ENCODE measurements around the gene PRUNE2. TPM values are rescaled to one million over a fixed set of nuclear protein-coding genes. Genes with fewer than 3 reads are reported as not detected.

The PRUNE2 gene
- polyA plus RNA-seq, 1 donor, result 16.4 TPM

DNA sequence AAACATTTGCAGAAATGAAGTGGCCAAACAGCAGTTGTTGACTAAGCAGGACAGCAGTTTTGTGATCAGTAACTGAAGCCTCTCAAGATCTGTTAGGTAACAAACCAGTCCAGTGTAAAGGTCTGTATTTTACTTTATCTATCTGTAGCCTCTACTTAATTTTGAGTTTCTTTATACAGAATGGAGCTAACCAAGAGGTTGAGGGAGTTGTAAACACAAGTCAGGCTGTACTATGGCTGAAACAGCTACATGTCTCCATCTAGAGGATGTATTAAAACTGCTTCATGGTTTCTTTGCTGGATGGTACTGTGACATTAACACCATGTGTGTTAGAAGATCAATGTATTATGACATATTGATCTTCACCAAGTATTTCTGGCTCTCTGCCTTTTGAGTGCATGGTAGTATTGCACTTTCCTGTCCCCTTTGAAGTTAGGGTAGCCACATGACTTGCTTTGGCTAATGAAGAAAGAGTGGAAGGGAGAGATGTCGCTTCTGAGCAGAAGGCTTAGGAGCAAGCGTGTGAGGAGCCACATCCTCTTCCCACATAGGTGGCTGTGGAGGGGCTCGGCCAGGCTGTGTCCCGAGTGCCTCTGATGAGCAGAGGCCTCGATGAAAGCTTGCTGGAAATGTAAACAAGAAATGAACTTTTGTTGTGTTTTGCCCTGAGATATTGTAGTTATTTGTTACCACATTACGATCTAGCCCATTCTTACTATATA is 247.2 kb downstream of the PRUNE2 start:
- peak; percentile 57 for DNase-seq

DNA sequence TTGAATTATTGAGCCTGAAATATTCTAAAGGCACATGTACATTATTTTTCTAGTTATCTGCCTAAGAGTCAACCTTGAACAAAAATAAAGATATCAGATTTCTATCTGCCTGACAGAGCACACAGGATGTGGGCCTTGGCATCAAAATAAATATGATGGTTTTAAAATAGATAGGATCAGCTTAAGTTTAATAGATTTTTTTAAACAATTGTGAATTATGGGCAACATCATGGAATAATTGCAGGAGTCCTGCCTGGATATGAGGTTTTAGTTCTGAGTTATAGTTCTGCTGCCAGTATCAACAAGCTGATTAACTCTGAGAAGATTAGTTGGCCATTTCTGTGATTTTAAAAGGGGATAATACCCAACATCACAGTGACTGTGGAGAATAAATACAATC is 248.6 kb downstream of the PRUNE2 start:
- no peak for DNase-seq

DNA sequence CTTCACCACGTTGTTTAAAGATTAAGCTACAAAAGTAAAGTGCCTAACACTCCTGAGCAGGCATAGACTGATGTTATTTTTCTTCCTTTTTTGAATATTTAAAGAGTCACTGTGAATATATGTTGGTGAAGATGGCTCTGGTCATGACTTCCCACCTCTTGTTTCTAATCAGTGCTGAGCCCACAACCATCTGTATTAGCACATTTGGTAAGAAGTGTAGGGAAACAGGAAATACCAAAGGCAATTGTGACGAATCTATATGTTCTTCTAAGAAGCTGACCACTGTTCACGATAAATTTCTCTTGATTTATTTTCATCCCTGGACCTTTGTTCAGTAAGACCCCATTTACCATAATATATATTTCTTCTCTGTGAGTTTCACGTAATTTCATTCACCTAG is 249.9 kb downstream of the PRUNE2 start:
- no peak for DNase-seq

DNA sequence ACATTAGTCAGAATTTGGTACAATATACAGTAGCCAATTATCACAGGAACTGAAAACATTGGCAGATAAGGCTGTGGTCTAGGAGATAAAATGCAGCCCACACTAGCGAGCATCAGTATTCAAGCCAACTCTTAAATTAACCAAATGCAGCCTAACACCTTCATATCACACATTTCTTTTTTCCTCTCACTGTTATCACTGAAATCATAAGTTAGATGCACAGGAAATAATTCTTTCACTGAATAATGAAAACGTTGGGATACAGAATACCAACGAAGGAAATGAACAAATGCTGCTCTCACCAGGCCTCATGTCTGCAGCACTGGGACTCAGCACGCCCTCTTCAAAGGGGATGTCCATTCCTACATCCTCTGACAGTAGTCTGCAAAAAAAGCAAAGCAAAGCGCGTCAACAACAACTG is 250.8 kb downstream of the PRUNE2 start:
- no peak for DNase-seq

DNA sequence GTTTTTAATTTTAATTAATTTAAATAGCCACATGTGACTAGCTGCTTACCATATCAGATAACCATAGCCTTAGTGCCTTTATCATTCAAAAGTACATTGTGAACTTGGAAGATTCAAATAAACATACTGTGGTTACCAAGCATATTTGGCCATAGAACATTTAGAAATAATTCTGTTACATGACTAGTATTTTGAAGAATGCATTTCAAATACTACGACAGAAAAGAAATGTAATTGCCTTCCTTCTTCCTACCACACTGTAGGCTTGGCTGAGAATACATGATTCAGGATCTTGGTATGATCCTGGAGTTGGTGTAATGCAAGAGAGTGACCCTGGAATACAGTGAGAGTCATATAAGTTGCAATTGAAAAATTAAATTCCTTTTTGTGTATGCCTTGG is 251.3 kb downstream of the PRUNE2 start:
- DNase-seq, result no peak

DNA sequence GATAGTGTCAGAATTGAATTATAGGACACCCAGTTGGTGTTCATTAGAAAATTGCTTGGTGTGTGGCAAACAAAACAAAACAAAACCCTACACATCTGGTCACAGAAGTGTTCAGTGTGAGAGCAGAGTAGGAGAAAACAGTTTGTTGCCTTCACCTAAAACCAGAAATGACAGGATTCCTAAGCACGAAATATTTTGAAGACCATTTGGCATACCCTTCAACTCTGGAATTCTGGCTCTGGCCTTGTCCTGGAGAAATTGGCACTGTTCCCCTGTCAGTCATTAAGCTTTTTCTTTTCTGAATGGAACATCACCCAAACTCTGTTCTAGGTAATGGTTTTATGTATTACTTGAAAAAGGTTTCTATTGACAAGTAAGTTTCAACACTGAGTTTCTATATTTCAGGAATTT is 251.9 kb downstream of the PRUNE2 start:
- DNase-seq, result no peak

DNA sequence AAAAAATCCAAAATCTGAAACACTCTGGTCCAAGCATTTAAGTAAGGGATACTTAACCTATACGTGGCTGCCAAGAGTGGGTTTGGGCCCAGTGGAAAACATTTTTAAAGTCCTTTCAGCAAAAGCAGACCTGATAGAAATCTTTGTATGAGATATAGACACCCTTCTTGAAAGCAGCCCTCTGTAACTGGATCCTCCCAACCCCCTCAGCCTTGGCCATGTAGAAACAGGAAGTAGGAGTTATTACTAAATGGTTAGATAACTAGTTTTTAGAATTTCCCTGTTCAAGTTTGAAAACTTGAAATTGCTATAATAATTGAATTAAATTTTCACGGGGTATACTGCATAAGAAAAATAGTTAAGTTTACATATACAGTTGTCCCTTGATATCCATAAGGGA is 253.0 kb downstream of the PRUNE2 start:
- DNase-seq, result no peak

DNA sequence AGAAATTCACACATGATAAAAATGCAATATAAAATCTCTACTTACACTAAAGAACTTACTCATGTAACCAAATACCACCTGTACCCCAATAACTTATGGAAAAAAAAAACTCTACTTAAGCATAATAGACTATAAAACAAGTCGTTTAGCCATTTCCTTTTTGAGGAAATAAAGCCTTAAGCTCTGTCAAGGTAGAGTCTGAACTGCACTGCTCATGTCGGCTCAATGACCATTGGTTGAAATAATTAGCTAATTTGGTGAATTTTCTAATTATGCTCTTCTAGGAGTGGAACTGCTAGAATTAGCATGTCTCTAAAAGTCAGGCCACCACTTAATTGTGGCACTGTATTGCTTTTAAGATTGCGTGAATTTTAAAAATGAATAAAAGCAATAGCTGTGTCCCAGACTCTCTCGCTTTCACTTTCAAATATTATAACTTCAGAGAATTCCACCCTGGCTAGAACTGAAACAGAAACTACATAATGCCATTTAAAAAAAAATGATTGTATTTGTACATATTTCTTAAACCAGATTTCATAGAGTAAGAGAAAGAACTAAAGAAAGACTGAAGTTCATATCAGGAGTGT is 254.7 kb downstream of the PRUNE2 start:
- DNase-seq, result no peak

DNA sequence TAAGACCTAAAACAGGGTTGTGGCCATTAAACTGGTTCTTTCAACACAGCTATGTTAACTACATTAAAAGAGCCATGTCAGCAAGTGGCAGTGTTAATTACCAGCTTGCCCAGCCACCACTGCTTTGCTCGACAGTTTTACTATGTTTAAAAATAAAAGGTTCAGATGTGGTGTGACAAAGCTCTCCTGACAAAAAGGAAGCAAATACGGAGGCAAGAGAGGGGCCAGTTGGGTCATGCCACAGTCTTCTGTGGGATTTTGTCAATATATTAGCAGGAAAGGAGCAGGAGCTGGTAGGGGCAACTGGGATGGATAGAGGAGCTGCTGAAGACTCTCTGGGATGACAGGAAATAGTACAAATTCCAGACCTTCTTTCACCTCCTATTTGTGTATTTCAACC is 255.2 kb downstream of the PRUNE2 start:
- DNase-seq, result no peak

DNA sequence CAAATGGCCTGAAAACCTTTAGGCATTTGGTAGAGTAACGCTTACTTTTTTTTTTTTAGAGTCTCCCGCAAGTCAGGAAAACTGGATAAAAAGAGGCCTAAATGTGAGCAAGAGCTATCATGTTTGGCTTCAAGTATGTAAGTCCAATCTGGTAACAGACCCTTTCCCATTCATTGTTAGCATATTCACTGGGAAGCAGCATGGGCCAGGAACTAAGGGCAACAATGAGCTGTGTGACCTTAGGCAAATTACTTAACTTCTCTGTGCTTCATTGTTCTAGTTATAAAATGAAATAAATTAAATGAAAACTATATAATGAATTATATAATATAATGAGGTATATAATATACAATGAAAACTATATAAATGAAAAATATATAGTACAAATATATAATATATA is 256.0 kb downstream of the PRUNE2 start:
- DNase-seq, result no peak

DNA sequence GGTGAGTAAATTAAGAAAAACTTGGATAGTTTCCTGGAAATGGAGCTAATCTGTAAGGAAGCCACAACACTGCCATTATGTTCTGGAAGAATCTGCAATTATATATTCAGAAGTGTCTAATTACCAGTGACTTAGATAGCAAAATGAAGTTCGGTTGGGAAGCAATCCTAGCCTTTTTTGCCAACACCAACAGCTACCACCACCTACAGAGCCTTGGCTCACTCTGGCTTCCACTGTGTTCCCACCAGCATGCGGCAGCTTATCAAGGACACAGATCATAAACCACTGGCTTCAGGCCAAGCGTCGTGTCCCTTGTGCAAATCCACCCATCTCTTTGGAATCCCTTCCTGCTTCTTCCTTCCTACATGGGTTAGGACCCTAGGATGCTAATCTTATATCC is 259.7 kb downstream of the PRUNE2 start:
- no peak for DNase-seq

DNA sequence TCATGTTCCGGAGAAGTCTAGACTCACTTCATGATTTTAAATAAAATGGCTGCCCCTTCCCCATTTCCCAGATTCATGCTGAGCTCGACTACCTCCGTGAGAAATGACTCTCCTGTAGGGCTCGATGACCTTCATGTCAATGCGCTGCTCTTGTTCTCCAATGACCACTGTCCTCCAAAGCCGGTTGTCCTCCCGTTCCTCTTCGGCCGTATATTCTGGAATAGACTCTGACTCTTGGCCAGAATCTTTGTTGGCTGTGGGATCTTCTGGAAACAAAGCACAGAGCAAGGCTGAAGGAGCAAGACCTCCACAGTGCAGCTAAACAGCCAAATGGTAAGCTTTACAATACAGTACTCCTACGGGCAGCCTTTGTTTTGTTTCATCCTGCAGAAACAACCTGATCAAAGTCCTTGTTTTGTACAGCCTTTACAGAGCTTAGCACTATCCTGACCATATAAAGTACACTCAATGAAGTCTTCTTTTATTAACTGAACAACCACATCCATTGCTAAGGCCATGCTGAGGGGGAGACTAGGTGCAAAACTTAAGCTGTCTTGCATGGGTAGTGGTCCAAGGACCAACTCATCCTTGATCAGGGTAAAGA is 261.2 kb downstream of the PRUNE2 start:
- no peak for DNase-seq

DNA sequence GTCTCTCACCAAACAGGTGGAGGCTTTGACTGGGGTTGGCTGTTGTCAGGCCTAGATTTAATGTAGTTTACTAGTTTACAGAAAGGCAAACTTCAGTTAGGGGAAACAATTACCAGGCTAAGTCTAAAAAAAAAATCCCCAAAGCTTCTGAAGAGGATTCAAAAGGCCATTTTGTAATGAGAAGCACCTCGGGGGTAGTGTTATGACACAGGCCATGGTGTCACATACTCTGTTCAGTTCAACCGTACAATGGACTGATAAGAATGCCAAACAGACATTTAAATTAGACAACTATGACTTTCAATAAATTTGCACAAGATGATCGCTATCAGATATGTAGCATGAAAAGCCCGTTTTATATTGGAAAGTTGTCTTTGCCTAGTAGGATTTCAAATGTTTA is 261.7 kb downstream of the PRUNE2 start:
- DNase-seq, result no peak

DNA sequence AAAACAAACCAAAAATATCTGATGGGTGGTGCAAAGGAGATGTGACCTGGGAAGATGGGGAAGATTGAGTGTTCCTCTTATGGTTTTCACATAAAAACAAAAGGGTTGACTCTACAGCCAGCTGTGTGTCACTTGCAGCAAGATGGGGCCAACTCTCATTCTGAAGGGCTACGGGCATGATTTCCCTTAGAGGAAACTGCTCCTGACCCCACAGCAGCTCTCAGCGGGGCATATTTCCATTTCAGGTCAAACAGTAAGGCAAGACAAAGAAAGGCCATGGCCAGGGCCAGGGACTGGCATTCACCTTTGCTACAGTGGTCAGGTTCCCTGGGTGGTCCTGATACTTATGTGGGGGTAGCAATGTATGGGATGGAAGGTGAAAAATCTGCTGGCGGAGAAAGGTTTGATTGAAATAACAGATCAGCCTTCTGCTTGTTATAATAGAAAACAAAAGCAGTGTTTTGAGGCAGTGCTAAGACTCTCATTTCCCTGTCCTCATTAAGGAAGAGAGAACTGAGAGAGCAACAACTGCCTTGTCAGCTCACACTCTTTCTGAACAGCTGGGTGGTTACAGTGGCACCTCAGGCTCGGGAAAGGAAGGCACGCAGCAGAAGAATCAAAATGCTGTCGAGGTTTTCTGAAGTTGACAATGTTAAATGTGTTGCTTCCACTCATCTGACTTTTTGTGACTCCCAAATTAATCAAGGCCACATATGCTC is 262.4 kb downstream of the PRUNE2 start:
- DNase-seq, result no peak

DNA sequence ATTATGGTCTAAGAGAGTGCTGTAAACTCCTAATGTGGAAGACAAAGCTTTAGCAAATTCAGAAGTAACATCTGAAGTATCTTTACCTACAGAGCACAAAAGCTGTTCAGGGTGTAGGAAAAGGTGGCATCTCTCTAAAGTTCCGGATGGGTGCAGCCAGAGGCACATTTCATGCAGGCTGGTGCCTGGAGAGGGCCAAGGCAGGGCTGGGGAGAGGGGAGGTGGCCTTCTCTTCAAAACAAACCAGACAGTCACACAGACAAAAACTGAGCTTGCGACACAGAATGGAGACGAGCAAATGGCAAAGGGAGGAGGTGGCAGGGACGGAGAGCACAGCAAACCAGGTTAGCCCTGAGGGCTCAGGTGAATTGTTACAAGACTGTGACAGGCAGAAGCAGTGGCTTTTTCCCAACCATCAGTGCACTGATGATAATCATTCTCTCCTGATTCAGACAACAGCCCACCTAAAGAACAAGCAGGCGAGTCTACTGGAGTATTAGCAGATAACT is 263.2 kb downstream of the PRUNE2 start:
- no peak for DNase-seq

DNA sequence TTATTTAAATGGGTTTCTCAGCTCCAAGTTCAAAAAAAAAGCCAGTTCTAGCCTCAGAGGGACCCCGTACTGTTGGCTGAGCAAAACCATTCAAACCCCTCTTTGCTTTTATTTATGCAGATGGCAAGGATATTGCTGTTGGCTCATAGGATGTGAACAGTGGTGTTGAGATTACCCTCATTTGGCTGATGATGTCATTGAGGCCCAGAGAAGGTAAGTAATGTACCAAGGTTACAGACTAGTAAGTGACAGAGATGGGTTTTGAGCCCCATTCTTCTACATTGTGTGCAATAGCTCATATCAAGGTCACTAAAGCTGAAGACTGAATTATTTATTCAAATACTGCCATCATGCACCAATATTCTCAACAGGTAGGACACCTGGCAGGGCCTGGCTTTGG is 263.8 kb downstream of the PRUNE2 start:
- no peak for DNase-seq

DNA sequence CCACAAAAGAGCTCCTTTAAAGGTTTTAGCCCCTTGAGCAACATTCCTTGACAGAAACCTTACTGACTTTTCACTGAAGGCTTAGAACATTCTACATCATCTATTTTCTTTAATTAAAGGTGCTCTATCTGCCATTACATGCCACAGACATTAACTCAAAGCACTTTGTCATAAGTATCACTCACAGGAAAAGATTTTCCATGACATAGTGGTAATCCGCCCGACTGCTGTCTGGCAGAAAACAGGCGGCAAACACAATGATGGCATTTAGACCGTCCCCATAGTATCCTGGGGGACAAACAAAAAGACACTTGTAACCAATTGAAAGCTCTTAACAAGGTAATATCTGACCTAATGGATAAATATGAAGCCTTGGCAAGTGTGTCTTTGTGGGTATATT is 267.9 kb downstream of the PRUNE2 start:
- no peak for DNase-seq

DNA sequence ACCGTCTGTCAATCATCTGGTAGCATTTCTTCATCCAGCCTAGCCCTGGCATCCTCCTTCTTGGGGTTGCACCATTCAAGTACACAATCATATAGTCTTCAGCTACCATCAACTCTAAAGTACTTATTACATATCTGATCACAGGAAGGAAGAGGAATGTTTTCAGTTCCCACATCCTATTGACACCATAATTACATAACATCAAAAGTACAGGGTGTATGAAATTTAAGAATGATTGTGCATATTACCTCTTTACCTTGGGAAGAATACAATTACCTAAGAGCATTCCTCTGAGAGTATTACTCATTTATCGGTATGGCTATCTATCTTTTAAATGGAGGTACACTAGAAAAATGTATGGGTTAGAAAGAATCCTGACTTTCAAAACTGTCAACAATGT is 268.5 kb downstream of the PRUNE2 start:
- DNase-seq, result no peak

DNA sequence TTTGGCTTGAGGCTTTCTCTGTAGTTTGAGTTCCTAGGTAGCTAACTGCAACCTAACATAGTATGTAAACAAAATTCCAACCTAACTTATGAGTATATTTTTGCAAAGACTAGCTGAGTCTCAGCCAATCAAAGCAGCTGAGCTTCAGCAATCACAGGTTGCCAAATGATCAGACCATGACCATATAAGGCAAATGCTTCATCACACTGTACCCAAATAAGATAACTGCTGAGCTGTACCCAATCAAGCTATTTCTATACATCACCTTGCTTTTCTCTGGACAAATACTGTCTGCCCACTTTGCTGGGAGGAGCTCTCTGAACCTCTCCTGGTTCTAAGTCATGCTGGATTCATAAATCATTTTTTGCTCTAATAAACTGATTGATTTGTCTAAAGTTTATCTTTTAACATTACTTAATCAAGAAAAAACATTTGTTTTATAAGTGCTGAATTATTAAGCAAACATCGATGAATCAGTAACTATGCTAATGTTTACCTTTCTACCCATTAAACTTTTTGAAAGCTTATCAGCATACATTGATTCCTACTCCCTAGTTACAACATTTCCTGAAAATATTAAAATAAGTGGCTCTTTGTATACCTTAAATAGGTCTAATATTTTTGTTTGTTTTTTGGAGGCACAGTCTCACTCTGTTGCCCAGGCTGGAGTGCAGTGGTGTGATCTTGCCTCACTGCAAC is 271.4 kb downstream of the PRUNE2 start:
- no peak for DNase-seq

DNA sequence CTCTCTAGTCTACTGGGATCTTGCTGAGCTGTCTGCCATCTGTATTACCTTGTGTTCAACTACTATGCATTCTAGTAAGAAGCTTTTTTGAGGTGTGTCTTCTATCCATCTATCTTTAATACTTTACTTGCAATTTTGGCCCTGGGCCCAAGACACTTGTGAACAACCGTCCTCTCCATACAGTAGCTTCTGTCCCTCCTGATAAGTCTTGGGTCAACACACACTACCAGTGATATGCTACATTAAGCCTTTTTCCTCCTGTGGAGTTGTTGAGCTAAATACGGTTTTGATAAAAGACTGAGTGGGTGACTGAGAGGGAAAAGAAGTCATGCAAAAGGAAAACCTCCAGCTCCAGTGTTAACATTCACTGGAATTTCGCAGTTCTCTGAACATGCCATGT is 275.0 kb downstream of the PRUNE2 start:
- no peak for DNase-seq

DNA sequence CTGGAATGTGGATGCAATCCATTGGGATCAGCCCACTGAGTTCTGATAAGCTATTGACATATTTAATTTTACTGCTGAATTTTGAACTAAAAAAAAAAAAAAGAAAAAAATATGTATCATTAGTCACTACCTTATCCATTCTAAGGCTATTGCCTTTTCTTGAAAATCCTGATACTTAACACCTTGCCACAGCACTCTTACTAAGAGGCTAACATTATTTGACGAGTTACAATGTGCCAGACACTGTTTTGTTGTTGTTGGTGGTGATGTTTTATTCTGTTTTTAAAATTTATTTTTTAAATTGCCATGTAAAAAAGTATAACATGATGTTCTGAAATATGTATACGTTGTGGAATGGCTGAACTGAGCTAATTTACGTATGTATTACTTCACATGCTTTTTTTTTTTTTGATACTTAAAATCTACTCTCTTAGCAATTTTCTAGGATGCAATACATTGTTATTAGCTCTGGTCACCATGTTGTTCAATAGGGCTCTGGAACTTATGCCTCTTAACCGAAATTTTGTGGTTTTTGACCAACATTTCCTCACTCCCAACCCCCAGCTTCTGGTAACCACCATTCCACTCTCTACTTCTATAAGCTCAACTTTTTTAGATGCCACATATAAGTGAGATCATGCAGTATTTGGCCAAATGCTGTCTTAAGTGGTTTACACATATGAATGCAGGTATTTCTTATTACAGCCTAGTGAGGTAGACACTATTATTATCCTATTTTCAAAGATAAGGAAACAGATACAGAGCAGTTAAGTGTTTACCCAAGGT is 276.5 kb downstream of the PRUNE2 start:
- DNase-seq, result no peak

DNA sequence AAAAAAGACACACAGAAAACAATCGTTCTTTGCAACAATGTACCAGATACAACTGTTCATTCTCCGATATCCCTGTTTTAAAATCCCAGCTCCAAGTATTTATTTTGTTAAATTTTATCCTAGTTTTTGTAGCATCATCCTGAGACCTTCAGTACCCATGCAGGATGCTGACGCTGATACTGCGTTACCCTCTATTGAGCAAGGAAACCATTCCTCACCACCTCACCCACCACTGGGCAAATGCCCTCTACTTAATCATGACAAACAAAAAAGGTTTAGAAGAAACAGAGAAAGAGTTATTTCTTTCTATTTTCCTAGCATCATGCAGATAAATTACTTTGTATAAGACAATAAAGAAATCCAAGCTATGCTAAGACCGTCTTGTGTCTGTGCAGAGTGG is 277.8 kb downstream of the PRUNE2 start:
- no peak for DNase-seq
